Pancreas (tissue), 10 donors: ENCODE measurements around the gene ASAP2. TPM values are rescaled to one million over a fixed set of nuclear protein-coding genes. Genes with fewer than 3 reads are reported as not detected.

Source experiments
- ATAC-seq, 4 donors: fragments of 200-7000 bp; cut with Tn5 transposase; one replicate each; pipeline versions ENCODE4 v1.8.0 to v1.9.1; 2020; ENCODE audit warnings: mild to moderate bottlenecking in 4 of 4, moderate library complexity in 4 of 4
- DNase-seq, 6 donors: peaks; one replicate each; pipeline ENCODE4 v3.0.0-alpha.2; 2020
- FAIRE-seq: peaks from 2 replicates; lab custom pipeline; 2012; peaks lifted over from hg19 to GRCh38; lab: Jason Lieb, UNC
- H3K27ac ChIP-seq, 4 donors: fragments of 200-600 bp; sonication (generic); 1 replicate in 3 of 4; 2 replicates in 1 of 4; pipeline versions ENCODE4 v1.5.0 to v1.8.0; 2020
- H3K27me3 ChIP-seq, 4 donors: fragments of 200-600 bp; one replicate each; pipeline ENCODE4 v1.8.0; 2021
- H3K36me3 ChIP-seq, 3 donors: fragments of 200-600 bp; sonication (generic) in 1 of 3; one replicate each; pipeline versions ENCODE4 v1.5.0 to v1.8.0; 2020 to 2021
- H3K4me1 ChIP-seq, 3 donors: fragments of 200-600 bp; one replicate each; pipeline ENCODE4 v1.8.0; 2021
- H3K4me3 ChIP-seq, 4 donors: fragments of 200-600 bp; sonication (generic) in 2 of 4; one replicate each; pipeline versions ENCODE4 v1.5.0 to v1.8.0; 2020 to 2021
- H3K9me3 ChIP-seq, 4 donors: fragments of 200-600 bp; one replicate each; pipeline ENCODE4 v1.8.0; 2021
- WGBS, 2 donors: extraction: QIAGEN DNeasy Blood & Tissue Kit; methylation state at CpG; one replicate each; pipeline ENCODE4 v1.1.7; 2013; 5-methylcytosine and 5-hydroxymethylcytosine counted together
- intact Hi-C, 3 donors: fragments of 100-400 bp; cut with DNase I; formaldehyde crosslinking; loops; one replicate each; pipeline versions ENCODE4 v1.11.1 to v1.14.2; 2022
- polyA plus RNA-seq, 2 donors: library from polyadenylated mRNA; stranded (reverse); fragments of 200-250 nt; gene quantifications; one replicate each; pipeline ENCODE4 v1.2.3, GENCODE V29; 2013
- total RNA-seq, 6 donors: library from RNA; stranded (reverse); fragmentation: NEBNext Ultra II Directional in 4 of 6; extraction: Animal tissue kit (Norgen Biotek cat#: 25700) in 4 of 6; gene quantifications; one replicate each; pipeline versions ENCODE4 v1.2.1 to v1.2.4, GENCODE V29; 2021 to 2023
- TF ChIP-seq, protein P1 (sequence below), 4 donors: fragments of 200-600 bp; sonication (generic) in 3 of 4; IDR thresholded peaks; one replicate each; pipeline versions ENCODE4 v1.5.0 to v1.8.0; 2021; ENCODE audit warnings: antibody characterized with exemption in 4 of 4
- donor health status: healthy with polysubstance abuse.
- donor health status: DM: no; HTN: no; CAD: no; lungs with moderate emphysema.
- donor health status: DM: no; HTN: no; CAD: no.
- donor health status: control.
- donor health status: control.
- donor health status: Bipolar disorder and iron deficiency.
- donor health status: DM: yes; HTN: yes; CAD: no.
- donor health status: DM: no; HTN: no; CAD: no.
- donor health status: DM: no; HTN: no; CAD: no.
- donor health status: DM: yes; HTN: yes; CAD: no.

Gene ASAP2
- total and polyA plus RNA-seq, 8 donors = 5.8 to 17.7 (median 7.3) TPM

DNA sequence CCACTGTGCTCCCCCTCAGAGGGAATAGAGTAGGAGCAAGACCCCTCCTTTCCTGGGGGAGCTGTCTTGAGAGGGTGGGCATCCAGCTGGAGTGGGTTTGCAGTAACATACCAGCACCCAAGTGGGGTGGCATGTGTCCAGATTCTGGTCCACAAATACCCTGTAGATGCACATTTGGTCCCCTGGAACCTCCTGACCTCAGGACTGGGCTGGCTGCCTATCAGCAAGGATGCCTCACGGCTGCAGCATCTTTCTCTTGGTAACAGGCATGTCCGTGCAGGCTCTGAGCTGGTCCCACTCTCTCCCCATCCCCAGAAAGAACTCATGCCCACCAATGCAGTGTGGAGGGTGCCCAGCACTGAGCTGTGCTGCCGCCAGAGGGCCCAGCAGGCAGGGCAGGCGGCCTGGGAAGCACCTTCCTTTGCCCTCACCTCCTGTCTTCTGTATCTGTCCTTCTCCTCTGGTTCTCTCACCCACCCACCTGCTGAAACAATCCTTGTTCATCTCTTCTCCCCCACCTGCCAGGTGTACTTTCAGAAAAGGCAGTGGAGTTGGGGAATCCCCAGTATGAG lies 169.3 kb downstream of the ASAP2 start:
- 84 to 89% methylated on average over 4 of the region's 4 CpGs for WGBS, 2 donors
- Histone ChIP-seq H3K4me3 (no peak overlapping the region), H3K36me3 (no peaks in the 10 kb centered on the region), H3K27ac (no peak overlapping the region), H3K9me3 (no peaks in the 10 kb centered on the region), H3K27me3 (no peaks in the 10 kb centered on the region), H3K4me1 (no peaks in the 10 kb centered on the region)
- intact Hi-C loops = no loop called here
- FAIRE-seq = no peak
- no peak for ATAC-seq
- DNase-seq = no peak
- TF ChIP-seq, protein P1, sequence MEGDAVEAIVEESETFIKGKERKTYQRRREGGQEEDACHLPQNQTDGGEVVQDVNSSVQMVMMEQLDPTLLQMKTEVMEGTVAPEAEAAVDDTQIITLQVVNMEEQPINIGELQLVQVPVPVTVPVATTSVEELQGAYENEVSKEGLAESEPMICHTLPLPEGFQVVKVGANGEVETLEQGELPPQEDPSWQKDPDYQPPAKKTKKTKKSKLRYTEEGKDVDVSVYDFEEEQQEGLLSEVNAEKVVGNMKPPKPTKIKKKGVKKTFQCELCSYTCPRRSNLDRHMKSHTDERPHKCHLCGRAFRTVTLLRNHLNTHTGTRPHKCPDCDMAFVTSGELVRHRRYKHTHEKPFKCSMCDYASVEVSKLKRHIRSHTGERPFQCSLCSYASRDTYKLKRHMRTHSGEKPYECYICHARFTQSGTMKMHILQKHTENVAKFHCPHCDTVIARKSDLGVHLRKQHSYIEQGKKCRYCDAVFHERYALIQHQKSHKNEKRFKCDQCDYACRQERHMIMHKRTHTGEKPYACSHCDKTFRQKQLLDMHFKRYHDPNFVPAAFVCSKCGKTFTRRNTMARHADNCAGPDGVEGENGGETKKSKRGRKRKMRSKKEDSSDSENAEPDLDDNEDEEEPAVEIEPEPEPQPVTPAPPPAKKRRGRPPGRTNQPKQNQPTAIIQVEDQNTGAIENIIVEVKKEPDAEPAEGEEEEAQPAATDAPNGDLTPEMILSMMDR (IDR thresholded peaks at IDR 0.05) = no peak

GRCh38 chr2:9377461-9378097 lies 171.0 kb downstream of the ASAP2 start:
- TF ChIP-seq, protein P1 (IDR thresholded peaks at IDR 0.05) = no peak
- no peak overlapping the region for H3K4me3 ChIP-seq
- no peaks in the 10 kb centered on the region for H3K9me3 ChIP-seq
- no peaks in the 10 kb centered on the region for H3K27me3 ChIP-seq
- FAIRE-seq (no peak), DNase-seq (no peak), ATAC-seq (no peak)
- intact Hi-C loops = no loop called here
- WGBS, 2 donors = 86 to 89% methylated on average over 9 of the region's 9 CpGs
- peak overlapping the region in 1 of 4 donors; percentile 2 for H3K27ac ChIP-seq
- H3K36me3 ChIP-seq = no peaks in the 10 kb centered on the region
- no peaks in the 10 kb centered on the region for H3K4me1 ChIP-seq

GRCh38 chr2:9378433-9379390 lies 172.1 kb downstream of the ASAP2 start:
- WGBS, 2 donors = 90 to 91% methylated on average over 30 of the region's 30 CpGs
- Histone ChIP-seq H3K4me3 (no peak overlapping the region), H3K27me3 (no peaks in the 10 kb centered on the region), H3K4me1 (no peaks in the 10 kb centered on the region), H3K36me3 (no peaks in the 10 kb centered on the region), H3K9me3 (no peaks in the 10 kb centered on the region), H3K27ac (no peak overlapping the region)
- TF ChIP-seq, protein P1 (IDR thresholded peaks at IDR 0.05) = no peak
- DNase-seq (peak in 2 of 6 donors; percentile 17 to 21), FAIRE-seq (no peak), ATAC-seq (peak in 3 of 4 donors; percentile 45 to 67 (median 52))
- intact Hi-C loops = no loop called here

DNA sequence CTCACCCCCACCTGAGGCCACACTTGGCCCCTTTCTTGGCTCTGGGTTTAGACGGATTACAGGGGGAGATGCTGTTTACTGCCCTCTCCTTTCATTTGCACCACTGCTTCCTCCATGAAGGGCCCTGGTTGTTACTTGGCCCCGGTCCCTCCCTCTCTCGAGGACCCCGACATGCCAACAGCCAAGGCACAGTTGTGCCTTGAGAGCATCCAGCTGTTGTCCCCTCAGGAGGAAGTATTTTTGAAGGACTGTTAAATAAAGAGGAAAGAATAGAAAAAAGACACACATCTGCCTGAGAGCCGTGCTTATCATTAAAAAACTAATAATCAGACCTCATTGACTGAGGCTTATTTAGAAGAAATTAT lies 172.8 kb downstream of the ASAP2 start:
- no peak for DNase-seq
- no peak overlapping the region for H3K27ac ChIP-seq
- WGBS, 2 donors = 94 to 99% methylated on average over 5 of the region's 5 CpGs
- H3K36me3 ChIP-seq = no peaks in the 10 kb centered on the region
- H3K4me1 ChIP-seq = no peaks in the 10 kb centered on the region
- H3K27me3 ChIP-seq = no peaks in the 10 kb centered on the region
- no peak for FAIRE-seq
- H3K4me3 ChIP-seq = no peak overlapping the region
- ATAC-seq = no peak
- TF ChIP-seq, protein P1 (IDR thresholded peaks at IDR 0.05) = no peak
- intact Hi-C loops = no loop called here
- no peaks in the 10 kb centered on the region for H3K9me3 ChIP-seq
